WTC11 (cell line): ENCODE measurements around the gene GPR153.

Experiments used
- TEAD4 ChIP-seq: sonication (generic); formaldehyde crosslinking; IDR thresholded peaks from 2 replicates; pipeline ENCODE4 v1.8.0; 2022; ENCODE audit warnings: mild to moderate bottlenecking, missing genetic modification reagents
- TF ChIP-seq, protein P1 (sequence below): fragments of 200-600 bp; IDR thresholded peaks from 2 replicates; pipeline ENCODE4 v1.8.0; 2022; ENCODE audit warnings: antibody characterized with exemption

DNA sequence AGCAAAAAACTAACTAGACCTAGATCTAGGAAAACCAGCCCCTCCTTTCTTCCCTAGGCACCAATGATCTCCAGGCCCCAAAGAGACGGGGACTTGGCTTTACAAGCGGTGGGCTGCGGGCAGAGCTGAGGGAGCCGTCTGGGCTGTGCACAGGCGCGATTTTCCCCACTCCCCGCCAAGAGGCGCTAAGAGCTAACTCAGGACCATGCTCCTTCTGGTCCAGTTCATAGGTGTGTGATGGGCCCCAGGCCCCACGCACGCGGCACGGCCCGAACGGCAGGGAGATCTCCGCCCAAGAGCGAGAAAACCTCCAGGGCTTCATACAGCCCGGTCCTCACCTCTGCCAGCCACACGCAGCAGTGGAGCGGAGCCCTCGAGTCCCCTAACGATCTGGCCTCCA lies 7.5 kb upstream of the GPR153 start:
- TF ChIP-seq, protein P1, sequence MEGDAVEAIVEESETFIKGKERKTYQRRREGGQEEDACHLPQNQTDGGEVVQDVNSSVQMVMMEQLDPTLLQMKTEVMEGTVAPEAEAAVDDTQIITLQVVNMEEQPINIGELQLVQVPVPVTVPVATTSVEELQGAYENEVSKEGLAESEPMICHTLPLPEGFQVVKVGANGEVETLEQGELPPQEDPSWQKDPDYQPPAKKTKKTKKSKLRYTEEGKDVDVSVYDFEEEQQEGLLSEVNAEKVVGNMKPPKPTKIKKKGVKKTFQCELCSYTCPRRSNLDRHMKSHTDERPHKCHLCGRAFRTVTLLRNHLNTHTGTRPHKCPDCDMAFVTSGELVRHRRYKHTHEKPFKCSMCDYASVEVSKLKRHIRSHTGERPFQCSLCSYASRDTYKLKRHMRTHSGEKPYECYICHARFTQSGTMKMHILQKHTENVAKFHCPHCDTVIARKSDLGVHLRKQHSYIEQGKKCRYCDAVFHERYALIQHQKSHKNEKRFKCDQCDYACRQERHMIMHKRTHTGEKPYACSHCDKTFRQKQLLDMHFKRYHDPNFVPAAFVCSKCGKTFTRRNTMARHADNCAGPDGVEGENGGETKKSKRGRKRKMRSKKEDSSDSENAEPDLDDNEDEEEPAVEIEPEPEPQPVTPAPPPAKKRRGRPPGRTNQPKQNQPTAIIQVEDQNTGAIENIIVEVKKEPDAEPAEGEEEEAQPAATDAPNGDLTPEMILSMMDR: no peak
- no peak for TF ChIP-seq TEAD4
